Measurements from ENCODE around the gene BBC3.
"Not testable (repeated sequence)": the region's sequence is repeated elsewhere in the genome, so short reads cannot be mapped to it uniquely, and the experiment has no call there.

BBC3 gene

DNA sequence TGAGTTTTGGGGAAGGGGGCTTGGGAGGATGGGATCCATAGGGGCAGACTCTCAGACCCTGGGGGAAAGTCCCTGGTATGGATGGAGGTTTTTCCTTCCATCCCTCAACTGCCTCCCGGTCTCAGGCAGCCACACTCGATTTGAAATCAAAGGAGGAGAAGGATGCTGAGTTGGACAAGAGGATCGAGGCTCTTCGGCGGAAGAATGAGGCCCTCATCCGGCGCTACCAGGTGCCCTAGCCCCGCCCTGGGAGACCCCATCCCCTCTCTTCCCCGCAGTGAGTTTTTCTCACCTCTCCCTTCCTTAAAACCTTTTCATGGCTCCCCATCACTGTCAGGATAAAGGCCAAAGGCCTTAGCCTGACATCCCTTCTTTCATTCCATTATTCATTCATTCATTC lies 27.4 kb upstream of the BBC3 start:
- DNase-seq (ENCODE audit: low spot score): no peak

DNA sequence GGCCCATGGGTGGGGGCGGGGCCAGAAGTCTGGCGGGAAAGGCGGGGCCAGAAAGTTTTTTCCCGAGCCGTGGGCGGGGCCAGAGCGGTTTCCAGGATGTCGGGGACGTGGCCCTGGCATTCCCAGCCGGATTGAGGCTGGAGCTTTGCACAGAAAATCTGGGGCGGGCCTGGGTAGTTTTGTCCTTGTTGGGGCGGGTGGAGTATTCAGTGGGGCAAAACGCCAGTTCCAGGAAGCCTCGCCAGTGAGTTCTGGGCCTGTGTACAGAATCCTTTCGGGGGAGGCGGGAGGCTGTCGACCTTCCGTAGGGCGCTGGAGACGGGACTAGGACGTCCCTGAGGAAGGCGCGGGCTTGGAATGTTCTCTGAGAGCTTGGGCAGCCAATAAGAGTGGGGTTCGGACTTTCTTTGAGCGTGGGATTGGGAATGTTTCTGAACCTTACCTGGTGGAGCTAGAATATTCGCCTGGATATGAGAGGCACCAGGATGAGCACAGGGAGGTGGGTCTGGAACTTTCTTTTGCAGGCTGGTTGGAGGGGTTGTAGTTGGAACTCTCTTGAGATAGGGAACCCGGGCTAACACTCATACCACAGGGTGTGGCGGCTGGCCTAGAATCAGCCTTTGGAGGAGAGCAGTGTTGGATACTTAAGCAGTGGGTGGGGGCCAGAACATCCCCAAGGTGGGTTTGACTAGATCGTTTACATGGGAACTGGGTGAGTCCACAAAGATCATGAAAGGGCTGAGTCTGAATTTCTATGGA lies 26.6 kb upstream of the BBC3 start:
- DNase-seq (ENCODE audit: low spot score): no peak

DNA sequence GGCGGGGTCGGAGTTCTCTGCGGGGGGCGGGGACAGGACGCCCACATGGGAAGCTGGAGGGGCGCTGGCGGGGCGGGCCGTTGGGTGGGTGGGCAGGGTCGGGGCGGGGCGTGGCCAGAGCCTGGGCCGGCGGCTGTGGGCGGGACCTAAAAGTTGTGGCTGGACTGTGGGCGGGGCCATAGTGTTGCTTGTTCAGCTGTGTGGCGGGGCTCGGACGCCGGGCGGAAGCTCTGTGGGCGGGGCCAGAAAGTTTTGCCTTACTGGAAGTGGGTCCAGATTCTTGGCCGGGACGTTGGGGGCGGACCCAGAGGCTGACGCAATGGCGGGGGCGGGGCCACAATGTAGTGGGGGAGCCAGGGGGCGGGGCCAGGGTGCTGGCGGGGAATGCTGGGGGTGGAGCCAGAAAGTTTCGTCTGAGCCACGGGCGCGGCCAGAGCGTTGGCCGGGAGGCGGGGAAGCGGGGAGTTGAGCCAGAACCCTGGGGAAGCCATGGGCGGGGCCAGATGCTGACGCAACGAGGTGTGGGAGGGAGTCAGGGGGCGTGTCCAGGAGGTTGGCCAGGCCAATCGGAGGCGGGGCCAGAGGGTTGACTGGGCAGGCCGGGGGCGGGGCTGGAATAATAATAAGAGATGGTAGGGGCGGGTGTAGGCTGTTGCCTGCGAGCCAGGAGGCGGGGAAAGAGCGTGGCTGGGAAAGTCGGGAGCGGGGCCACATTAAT lies 25.9 kb upstream of the BBC3 start:
- DNase-seq (ENCODE audit: low spot score): peak; percentile 99

DNA sequence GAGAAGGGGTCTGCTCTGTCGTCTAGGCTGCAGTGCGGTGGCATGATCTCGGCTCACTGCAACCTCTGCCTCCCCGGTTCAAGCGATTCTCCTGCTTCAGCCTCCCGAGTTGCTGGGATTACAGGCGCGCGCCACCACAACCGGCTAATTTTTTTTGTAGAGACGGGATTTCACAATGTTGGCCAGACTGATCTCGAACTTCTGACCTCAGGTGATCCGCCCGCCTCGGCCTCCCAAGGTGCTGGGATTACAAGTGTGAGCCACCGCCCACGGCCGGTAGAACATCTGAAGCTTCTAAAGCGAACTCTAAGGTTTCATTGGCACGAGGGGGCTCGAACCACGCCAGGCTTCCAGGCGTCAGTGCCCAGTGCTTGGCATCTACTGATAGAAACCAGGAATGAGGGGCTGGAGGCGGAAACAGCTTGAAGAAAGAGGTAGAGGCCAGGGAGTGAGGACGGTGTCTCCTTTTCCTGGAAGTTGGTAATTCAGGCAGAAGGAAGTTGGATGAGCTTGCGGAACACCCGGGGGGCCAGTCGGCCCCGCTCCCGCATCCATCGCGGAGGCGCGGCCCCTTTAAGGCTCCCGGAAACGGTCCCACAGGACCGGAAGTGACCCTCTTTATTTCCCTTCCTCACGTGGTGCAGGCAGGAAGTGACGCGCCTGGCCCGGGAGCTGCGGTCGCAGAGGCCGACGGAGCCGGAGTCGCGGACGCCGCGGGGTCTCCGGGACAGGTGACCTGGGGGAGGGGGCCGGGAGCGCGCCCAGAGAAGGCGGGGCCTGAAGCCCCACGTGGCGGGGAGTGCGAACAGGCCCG lies 25.1 kb upstream of the BBC3 start, which contains the start of gene CCDC9:
Gene CCDC9 (plus strand): TSS at position 647 of the 814 bp plus-strand sequence. CDS start 1,876 bp downstream, outside the sequence.
- peak; percentile 95 for DNase-seq (ENCODE audit: low spot score)

DNA sequence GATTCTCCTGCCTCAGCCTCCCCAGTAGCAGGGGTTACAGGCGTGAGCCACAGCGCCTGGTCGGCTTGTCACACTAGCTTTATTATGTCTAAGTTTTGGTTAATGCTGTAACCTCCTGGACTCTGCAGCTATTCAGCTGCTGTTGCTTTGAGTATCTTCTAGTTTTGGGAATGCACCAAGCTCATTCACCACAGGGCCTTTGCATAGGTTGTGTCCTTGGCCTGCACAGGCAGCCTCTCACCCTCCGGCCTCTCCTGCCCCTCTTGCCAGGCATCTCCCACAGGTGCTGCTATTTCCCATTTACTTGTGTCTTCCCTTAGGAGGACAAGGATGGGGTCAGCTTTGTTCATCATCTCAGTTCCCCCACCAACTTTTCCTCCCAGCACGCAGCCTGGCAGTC lies 23.0 kb upstream of the BBC3 start:
- DNase-seq (ENCODE audit: low spot score): no peak

DNA sequence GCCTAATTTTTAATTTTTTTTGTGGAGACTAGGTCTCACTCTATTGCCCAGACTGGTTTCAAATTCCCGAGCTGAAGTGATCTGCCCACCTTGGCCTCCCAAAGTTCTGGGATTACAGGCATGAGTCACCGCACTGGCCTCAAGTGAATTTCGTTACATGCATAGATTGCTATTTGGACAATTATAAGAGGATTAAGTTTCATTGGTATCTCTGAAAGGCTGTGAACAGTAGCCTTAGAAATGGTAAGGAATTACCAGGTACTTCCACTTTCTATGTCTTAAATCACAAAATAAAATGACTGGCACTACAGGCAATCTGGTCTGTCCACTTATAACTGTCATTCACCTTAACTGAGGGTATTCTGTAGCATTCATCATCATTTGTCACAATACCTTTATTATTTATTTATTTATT lies 22.5 kb upstream of the BBC3 start:
- no peak for DNase-seq (ENCODE audit: low spot score)

DNA sequence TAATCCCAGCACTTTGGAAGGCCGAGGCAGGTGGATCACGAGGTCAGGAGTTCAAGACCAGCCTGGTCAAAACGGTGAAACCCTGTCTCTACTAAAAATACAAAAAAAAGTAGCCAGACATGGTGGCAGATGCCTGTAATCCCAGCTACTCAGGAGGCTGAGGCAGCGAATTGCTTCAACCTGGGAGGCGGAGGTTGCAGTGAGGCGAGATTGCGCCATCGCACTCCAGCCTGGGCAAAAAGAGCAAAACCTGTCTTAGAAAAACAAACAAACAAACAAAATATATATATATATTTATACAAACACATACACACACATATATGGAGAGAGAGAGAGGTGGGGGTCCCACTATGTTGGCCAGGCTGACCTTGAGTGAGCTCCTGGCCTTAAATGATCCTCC lies 22.0 kb upstream of the BBC3 start:
- not testable (repeated sequence) for DNase-seq (ENCODE audit: low spot score)

DNA sequence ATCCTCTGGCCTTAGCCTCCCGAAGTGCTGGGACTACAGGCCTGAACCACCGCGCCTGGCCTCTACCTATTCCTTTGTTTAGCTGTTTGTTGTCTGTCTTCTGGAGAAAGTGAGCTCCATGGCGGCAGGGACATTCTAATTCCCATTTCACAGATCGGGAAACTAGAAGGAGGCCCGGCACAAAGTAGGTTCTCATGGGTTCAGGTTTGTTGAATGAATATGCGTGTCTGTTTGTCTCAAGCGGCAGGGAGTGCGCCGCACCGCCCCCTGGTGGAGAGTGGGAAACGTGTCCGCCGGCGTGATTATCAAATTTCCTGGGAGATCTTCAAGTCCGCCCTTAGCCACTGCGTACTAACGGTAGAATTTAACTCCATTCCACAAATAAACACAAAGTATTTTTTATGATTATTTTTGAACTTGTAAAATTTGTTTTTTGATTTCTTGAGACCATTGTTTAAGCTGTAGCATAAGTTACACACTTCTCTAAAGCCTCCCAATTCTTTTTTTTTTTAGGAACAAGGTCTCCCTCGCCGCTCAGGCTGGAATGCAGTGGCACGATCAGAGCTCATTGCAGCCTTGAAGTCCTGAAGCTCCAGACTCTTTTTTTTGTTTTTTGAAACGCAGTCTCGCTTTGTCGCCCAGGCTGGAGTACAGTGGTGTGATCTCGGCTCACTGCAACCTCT lies 16.4 kb upstream of the BBC3 start:
- DNase-seq (ENCODE audit: low spot score): peak; percentile 78

DNA sequence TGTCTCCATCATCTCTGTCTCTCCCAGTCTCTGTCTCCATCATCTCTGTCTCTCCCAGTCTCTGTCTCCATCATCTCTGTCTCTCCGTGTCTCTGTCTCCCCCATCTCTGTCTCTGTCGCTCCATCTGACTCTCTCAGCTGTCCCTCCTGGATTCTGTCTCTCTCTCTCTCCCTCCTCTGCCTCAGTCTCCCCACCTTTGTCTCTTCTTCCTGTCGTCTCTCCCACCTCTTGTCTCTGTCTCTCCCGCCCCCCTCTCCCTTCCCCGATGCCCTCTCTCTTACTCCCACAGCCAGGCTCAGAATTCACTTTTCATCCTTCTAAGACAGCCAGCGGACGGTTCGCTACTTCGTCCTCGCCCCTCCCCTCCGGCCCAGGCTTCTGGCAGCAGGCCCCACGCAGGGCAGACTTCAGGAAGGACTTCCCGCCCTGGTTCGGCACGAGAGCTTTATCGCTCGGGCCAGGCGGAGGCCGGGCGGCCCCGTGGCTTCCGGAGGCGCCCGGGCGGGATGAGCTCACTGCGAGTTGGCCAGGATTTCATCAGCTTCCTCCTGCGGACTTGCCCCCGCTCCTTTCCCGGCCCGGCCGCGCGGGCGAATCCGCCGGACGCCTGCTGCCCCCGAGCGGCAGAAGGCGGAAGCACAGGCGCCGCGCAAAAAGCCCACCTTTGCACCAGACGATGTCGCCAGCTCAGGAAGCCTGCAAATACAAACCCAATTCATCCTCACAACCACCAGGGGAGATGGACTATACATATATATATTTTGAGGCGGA lies 13.0 kb upstream of the BBC3 start:
- peak; percentile 83 for DNase-seq (ENCODE audit: low spot score)

DNA sequence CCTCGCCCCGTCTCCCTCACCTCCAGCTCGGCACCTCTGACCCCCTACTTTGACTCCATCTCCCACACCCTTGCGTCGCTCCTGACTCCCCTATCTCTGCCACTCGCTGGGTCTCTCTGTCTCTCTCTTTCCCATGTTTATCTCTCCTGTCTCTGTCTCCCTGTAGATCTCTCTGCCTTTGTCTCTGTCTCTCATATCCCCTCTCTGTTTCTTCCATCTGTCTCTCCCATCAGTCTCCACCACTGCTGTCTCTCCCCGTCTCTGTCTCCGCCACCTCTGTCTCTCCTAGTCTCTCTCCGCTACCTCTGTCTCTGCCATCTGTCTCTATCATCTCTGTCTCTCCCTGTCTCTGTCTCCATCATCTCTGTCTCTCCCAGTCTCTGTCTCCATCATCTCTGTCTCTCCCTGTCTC lies 12.4 kb upstream of the BBC3 start:
- DNase-seq (ENCODE audit: low spot score): no peak

DNA sequence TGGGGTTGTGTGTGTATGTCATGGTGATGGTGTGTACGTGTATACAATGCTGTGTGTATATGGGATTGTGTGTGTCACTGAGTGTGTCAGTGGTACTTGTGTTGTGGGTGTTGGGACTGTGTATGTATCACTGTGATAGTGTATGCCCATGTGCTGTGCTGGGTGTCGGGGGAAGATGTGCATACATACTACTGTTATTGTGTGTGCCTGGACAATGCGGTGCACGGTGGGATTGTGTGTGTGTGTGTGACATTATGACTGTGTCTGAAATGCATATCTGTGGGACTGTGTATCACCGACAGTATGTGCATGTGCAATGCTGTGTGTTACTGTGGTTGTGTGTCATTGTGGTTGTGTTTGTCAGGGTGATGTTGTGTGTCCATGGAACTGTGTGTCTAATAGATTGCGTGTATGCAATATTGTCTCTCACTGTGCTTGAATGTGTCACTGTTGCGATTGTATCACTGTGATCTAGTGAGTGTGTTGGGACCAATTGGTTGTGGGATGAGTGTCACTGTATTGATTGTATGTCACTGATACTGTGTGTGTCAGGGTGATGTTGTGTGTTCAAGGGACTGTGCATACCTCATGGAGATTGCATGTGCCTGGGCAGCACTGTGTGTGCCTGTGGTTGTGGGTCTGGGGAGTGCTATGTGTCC lies 11.0 kb upstream of the BBC3 start:
- no peak for DNase-seq (ENCODE audit: low spot score)

DNA sequence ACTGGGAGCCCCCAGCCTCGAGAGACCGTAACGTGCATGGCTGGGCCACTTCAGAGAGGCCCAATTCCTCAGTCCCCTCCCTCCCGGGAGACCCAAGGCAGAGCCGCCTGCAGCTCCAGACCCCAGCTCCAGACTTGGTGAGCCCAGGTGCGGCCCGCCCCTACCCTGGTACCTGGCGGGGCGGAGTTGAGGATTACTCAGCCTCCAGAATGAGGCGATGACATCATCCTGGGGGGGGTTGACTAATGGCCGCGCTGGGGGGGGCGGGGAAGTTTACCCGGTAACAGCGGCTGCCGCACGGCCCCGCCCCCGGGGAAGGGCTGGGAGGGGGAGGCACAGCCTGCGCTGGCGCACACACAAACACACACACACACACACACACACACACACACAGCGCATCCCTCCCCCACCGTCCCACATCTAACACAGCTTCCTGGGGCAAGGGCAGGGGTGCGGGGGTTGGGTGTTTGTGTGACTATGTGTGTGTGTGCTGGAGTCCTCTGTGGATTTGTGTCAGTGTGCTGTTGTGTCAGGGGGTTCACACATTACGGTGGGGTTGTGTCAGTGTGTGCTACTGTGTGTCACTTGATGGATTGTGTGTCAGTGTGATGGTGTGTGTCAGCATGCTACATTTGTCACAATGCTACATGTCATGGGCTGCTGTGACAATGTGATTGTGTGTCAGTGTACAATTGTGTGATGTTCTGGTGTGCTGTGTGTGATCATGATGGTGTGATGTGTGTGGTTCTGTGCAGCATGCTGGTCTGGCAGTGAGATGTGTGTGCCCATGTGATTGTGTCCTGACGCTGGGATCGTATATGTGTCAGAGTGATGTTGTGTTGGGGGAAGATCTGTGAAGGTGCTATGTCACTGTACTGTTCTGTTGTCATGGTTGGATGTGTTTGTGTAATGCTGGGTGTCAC lies 10.3 kb upstream of the BBC3 start:
- DNase-seq (ENCODE audit: low spot score): no peak

DNA sequence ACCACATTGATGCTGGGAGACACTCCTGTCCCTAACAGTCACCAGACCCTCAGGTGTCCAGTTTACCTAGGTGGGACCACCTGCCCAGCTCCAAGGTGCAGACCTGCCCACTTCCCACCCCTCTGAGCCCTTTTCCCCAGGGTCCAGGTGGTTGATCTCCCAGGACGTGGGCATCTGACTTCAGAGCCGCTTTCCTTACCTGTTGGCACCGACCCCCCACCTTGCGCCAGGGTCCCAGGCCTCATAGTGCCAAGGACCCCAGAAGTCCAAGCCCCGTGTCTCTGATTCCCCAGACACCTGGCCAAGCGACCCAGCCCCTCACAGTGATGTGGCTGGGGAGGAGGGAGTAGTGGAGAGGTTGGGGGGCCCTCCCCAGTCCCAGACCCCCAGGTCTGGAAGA lies 9.6 kb upstream of the BBC3 start:
- DNase-seq (ENCODE audit: low spot score): no peak

DNA sequence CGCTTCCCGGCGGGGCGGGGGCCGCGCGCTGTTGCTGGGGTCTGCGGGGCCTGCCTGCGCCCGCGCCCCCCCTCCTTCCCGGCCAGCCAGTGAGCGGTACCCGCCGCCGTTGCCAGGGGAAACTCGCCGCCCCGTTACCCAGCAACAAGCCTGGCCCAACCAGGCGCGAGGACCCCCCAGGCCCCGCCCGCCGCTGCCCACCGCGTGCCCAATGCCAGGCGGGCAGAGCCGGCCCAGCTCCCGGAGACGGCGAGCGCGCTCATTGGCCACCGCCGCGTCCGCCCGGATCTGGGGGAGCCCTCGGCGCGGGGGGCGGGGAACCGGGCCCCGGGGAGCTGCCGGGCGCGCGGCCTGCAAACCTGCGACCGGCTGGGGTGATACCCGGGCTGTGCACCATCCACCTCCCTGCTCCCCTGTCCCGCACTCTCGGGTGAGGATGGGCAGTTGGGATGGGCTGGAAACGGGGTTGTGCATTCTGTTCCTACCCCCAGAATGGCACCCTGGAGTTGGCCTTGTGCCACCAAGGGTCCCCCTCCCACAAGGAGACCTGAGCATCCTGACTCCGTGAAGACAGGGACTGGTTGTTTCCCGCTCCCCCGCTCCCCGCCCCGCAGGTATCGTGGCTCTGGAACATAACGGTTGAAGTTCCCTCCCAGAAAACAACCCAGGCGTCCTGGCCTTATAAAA lies 8.8 kb upstream of the BBC3 start:
- peak; percentile 92 for DNase-seq (ENCODE audit: low spot score)

DNA sequence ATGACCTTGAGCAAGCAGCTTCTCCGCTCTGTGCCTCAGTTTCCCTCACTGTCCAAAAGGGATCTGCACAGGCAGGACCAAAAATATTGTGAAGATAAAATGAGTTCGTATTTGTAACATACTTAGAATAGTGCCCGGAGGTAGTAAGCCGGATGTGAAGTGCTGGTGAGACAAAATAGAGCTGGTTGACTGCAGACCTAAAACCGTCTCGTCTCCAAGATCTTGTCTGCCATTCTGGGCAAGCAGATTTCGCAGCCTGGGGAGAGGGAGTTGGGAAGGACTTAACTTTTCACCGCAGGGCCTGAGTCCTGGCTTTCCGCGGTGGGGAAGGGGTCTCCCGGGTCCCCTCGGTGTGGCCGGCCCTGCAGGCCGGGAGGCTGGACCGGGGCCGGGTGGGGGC lies 8.2 kb upstream of the BBC3 start:
- DNase-seq (ENCODE audit: low spot score): no peak

DNA sequence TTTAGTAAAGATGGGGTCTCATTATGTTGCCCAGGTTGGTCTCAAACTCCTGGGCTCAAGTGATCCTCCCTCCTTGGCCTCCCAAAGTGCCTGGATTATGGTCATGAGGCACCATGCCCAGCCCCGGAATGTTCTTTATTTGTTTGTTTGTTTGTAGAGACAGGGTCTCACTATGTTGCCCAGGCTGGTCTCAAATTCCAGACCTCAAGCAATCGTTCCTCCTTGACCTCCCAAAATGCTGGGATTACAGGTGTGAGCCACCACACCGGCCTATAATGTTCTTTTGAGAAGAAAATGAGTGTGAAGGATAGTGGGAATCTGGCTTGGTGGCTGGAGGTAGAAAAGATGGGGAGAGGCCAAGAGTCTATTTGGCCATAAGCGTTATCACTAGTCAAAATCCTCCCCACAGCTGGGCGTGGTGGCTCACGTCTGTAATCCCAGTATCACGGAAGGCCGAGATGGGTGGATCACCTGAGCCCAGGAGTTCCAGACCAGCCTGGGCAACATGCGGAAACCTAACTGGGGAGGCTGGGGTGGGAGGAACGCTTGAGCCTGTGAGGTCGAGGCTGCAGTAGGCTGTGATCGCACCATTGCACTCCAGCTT lies 5.2 kb upstream of the BBC3 start:
- DNase-seq (ENCODE audit: low spot score): no peak

DNA sequence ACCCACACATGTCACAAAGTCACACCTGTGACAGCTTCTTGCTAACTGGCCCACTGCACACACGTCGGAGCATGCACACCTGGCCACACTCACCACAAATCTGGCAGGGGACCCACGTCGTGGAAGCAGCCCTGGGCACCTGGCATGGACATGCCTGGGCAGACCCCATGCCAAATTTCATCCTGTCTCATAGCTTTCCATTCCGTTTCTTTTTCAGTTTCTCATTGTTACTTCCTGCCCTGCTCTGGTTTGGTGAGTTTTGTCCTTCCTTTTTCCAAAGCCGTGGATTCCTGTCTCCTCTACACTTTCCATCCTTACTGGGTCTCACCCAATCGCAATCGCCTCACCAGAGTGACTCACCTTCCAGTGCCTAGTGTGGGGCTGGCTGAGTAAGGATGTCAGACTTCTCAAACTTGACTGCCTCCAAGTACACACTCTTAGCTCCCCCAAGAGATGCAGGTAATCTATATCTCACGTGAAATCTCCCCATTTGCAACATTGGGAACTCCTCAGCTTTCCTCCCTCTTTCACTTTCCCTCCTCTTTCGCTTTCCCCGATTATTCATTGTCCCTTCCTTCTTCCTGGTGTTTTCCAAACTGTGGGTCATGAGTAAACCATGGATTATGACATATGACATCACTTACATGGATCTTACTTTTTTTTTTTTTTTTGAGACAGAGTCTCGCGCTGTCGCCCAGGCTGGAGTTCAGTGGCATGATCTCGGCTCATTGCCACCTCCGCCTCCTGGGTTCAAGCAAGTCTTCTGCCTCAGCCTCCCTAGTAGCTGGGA lies 1.6 kb upstream of the BBC3 start:
- DNase-seq (ENCODE audit: low spot score): no peak
